ENCODE data around the gene SNX27. TPM values are rescaled to one million over a fixed set of nuclear protein-coding genes. Genes with fewer than 3 reads are reported as not detected.

The SNX27 gene
- 10.1 TPM for polyA plus RNA-seq (2013)

- H3K4me3 ChIP-seq (ENCODE audit: control insufficient read depth in 1 of 7, extremely low read depth in 1 of 7, insufficient read depth in 4 of 7, low read depth in 2 of 7, low read length in 6 of 7), result peak within 1 kb of the TSS; percentile 81 to 98 (median 91)
- peaks cover 0 to under 1% (median 0%) of the 10 kb centered on the region in 5 experiments for H3K27me3 ChIP-seq (replicated peaks in 2 of 5; ENCODE audit: control insufficient read depth in 4 of 5, insufficient read depth in 5 of 5, low read length in 4 of 5)
- H3K4me1 ChIP-seq (ENCODE audit: control extremely low read depth in 1 of 4, control insufficient read depth in 4 of 4, insufficient read depth in 4 of 4, low read length in 3 of 4), result peaks cover 0 to 17% (median 11%) of the 10 kb centered on the region in 4 experiments
- 0% methylated on average over 37 of the region's 79 CpGs for WGBS (ENCODE audit: insufficient coverage)
- no peaks in the 10 kb centered on the region for H3K9me3 ChIP-seq (ENCODE audit: control extremely low read depth in 1 of 5, control insufficient read depth in 4 of 5, insufficient read depth in 2 of 5, low read depth in 1 of 5, low read length in 4 of 5)
- peaks cover 0 to 9% (median 3%) of the 10 kb centered on the region in 4 experiments for H3K36me3 ChIP-seq (ENCODE audit: control insufficient read depth in 4 of 4, insufficient read depth in 4 of 4, low read length in 3 of 4)
- POLR2A ChIA-PET, result interaction anchor here (0.6 kb wide), 1 partner anchor 396 kb away, joined by 4 read pairs; no protein-coding TSS in a partner anchor
- CTCF ChIA-PET, result interaction anchor here (0.6 to 1.1 kb wide), 4 partner anchors 8 to 18 kb away, joined by 3 to 9 read pairs (median 4); no protein-coding TSS in a partner anchor
- peak; percentile 90 to 97 (median 94) for DNase-seq
- H3K27ac ChIP-seq (ENCODE audit: insufficient read depth in 1 of 2, low read depth in 1 of 2, low read length in 2 of 2, poor library complexity in 1 of 2, severe bottlenecking in 2 of 2), result peak within 1 kb of the TSS; percentile 75 to 86
These were observed at the start of gene SNX27 for GRCh38 chr1:151611832-151612500. Gene SNX27 (plus strand): TSS chr1:151612050. CDS start chr1:151612202, 152 bp downstream.

GRCh38 chr1:151562661-151563060 lies 49.2 kb upstream of the SNX27 start:
- POLR2A ChIA-PET, result interaction anchor here (1.0 kb wide), 1 partner anchor 26 kb away, joined by 5 read pairs; no protein-coding TSS in a partner anchor
- no peaks in the 10 kb centered on the region for H3K27me3 ChIP-seq (replicated peaks in 2 of 5; ENCODE audit: control insufficient read depth in 4 of 5, insufficient read depth in 5 of 5, low read length in 4 of 5)
- no peaks in the 10 kb centered on the region for H3K9me3 ChIP-seq (ENCODE audit: control extremely low read depth in 1 of 5, control insufficient read depth in 4 of 5, insufficient read depth in 2 of 5, low read depth in 1 of 5, low read length in 4 of 5)
- peaks cover 0 to 1% (median 0%) of the 10 kb centered on the region in 4 experiments for H3K36me3 ChIP-seq (ENCODE audit: control insufficient read depth in 4 of 4, insufficient read depth in 4 of 4, low read length in 3 of 4)
- peaks cover 0 to 4% (median 2%) of the 10 kb centered on the region in 4 experiments for H3K4me1 ChIP-seq (ENCODE audit: control extremely low read depth in 1 of 4, control insufficient read depth in 4 of 4, insufficient read depth in 4 of 4, low read length in 3 of 4)
- no peak for DNase-seq
- H3K4me3 ChIP-seq (ENCODE audit: control insufficient read depth in 1 of 7, extremely low read depth in 1 of 7, insufficient read depth in 4 of 7, low read depth in 2 of 7, low read length in 6 of 7), result no peak overlapping the region
- no CpG with 5 or more reads among the region's 1 CpG for WGBS (ENCODE audit: insufficient coverage)
- no peak overlapping the region for H3K27ac ChIP-seq (ENCODE audit: insufficient read depth in 1 of 2, low read depth in 1 of 2, low read length in 2 of 2, poor library complexity in 1 of 2, severe bottlenecking in 2 of 2)
- CTCF ChIA-PET, result interaction anchor here (0.6 to 0.9 kb wide), 2 partner anchors 26 to 30 kb away, joined by 3 read pairs; no protein-coding TSS in a partner anchor

- POLR2A ChIA-PET, result interaction anchor here (1.0 kb wide), 1 partner anchor 25 kb away, joined by 5 read pairs; no protein-coding TSS in a partner anchor
- no peaks in the 10 kb centered on the region for H3K9me3 ChIP-seq (ENCODE audit: control extremely low read depth in 1 of 5, control insufficient read depth in 4 of 5, insufficient read depth in 2 of 5, low read depth in 1 of 5, low read length in 4 of 5)
- no peak overlapping the region for H3K27ac ChIP-seq (ENCODE audit: insufficient read depth in 1 of 2, low read depth in 1 of 2, low read length in 2 of 2, poor library complexity in 1 of 2, severe bottlenecking in 2 of 2)
- H3K36me3 ChIP-seq (ENCODE audit: control insufficient read depth in 4 of 4, insufficient read depth in 4 of 4, low read length in 3 of 4), result peaks cover 0 to 1% (median 0%) of the 10 kb centered on the region in 4 experiments
- DNase-seq, result no peak
- CTCF ChIA-PET, result interaction anchor here (1.1 kb wide), 1 partner anchor 15 kb away, joined by 5 read pairs; no protein-coding TSS in a partner anchor
- H3K4me1 ChIP-seq (ENCODE audit: control extremely low read depth in 1 of 4, control insufficient read depth in 4 of 4, insufficient read depth in 4 of 4, low read length in 3 of 4), result peaks cover 0 to 4% (median 2%) of the 10 kb centered on the region in 4 experiments
- no peak overlapping the region for H3K4me3 ChIP-seq (ENCODE audit: control insufficient read depth in 1 of 7, extremely low read depth in 1 of 7, insufficient read depth in 4 of 7, low read depth in 2 of 7, low read length in 6 of 7)
- H3K27me3 ChIP-seq (replicated peaks in 2 of 5; ENCODE audit: control insufficient read depth in 4 of 5, insufficient read depth in 5 of 5, low read length in 4 of 5), result no peaks in the 10 kb centered on the region
- no CpG with 5 or more reads among the region's 2 CpGs for WGBS (ENCODE audit: insufficient coverage)
These were observed 48.5 kb upstream of the SNX27 start for GRCh38 chr1:151563376-151563775.

GRCh38 chr1:151565502-151566189 lies 46.2 kb upstream of the SNX27 start:
- H3K9me3 ChIP-seq (ENCODE audit: control extremely low read depth in 1 of 5, control insufficient read depth in 4 of 5, insufficient read depth in 2 of 5, low read depth in 1 of 5, low read length in 4 of 5), result no peaks in the 10 kb centered on the region
- H3K27ac ChIP-seq (ENCODE audit: insufficient read depth in 1 of 2, low read depth in 1 of 2, low read length in 2 of 2, poor library complexity in 1 of 2, severe bottlenecking in 2 of 2), result no peak overlapping the region
- no peaks in the 10 kb centered on the region for H3K4me1 ChIP-seq (ENCODE audit: control extremely low read depth in 1 of 4, control insufficient read depth in 4 of 4, insufficient read depth in 4 of 4, low read length in 3 of 4)
- ChIA-PET POLR2A (no interaction called here), CTCF (no interaction called here)
- no peak for DNase-seq
- no peaks in the 10 kb centered on the region for H3K27me3 ChIP-seq (replicated peaks in 2 of 5; ENCODE audit: control insufficient read depth in 4 of 5, insufficient read depth in 5 of 5, low read length in 4 of 5)
- peaks cover 0 to 1% (median 0%) of the 10 kb centered on the region in 4 experiments for H3K36me3 ChIP-seq (ENCODE audit: control insufficient read depth in 4 of 4, insufficient read depth in 4 of 4, low read length in 3 of 4)
- no peak overlapping the region for H3K4me3 ChIP-seq (ENCODE audit: control insufficient read depth in 1 of 7, extremely low read depth in 1 of 7, insufficient read depth in 4 of 7, low read depth in 2 of 7, low read length in 6 of 7)
- 83% methylated on average over 2 of the region's 5 CpGs for WGBS (ENCODE audit: insufficient coverage)

- no peaks in the 10 kb centered on the region for H3K27me3 ChIP-seq (replicated peaks in 2 of 5; ENCODE audit: control insufficient read depth in 4 of 5, insufficient read depth in 5 of 5, low read length in 4 of 5)
- DNase-seq, result no peak
- H3K4me1 ChIP-seq (ENCODE audit: control extremely low read depth in 1 of 4, control insufficient read depth in 4 of 4, insufficient read depth in 4 of 4, low read length in 3 of 4), result no peaks in the 10 kb centered on the region
- POLR2A ChIA-PET, result no interaction called here
- peaks cover 0 to 1% (median 0%) of the 10 kb centered on the region in 4 experiments for H3K36me3 ChIP-seq (ENCODE audit: control insufficient read depth in 4 of 4, insufficient read depth in 4 of 4, low read length in 3 of 4)
- CTCF ChIA-PET, result no interaction called here
- H3K27ac ChIP-seq (ENCODE audit: insufficient read depth in 1 of 2, low read depth in 1 of 2, low read length in 2 of 2, poor library complexity in 1 of 2, severe bottlenecking in 2 of 2), result no peak overlapping the region
- H3K9me3 ChIP-seq (ENCODE audit: control extremely low read depth in 1 of 5, control insufficient read depth in 4 of 5, insufficient read depth in 2 of 5, low read depth in 1 of 5, low read length in 4 of 5), result no peaks in the 10 kb centered on the region
- 90% methylated on average over 2 of the region's 3 CpGs for WGBS (ENCODE audit: insufficient coverage)
- no peak overlapping the region for H3K4me3 ChIP-seq (ENCODE audit: control insufficient read depth in 1 of 7, extremely low read depth in 1 of 7, insufficient read depth in 4 of 7, low read depth in 2 of 7, low read length in 6 of 7)
These were observed 43.2 kb upstream of the SNX27 start for GRCh38 chr1:151568626-151569088.

GRCh38 chr1:151570819-151571218 lies 41.0 kb upstream of the SNX27 start:
- Histone ChIP-seq H3K4me3 (ENCODE audit: control insufficient read depth in 1 of 7, extremely low read depth in 1 of 7, insufficient read depth in 4 of 7, low read depth in 2 of 7, low read length in 6 of 7) (no peak overlapping the region), H3K9me3 (ENCODE audit: control extremely low read depth in 1 of 5, control insufficient read depth in 4 of 5, insufficient read depth in 2 of 5, low read depth in 1 of 5, low read length in 4 of 5) (no peaks in the 10 kb centered on the region), H3K4me1 (ENCODE audit: control extremely low read depth in 1 of 4, control insufficient read depth in 4 of 4, insufficient read depth in 4 of 4, low read length in 3 of 4) (no peaks in the 10 kb centered on the region), H3K27ac (ENCODE audit: insufficient read depth in 1 of 2, low read depth in 1 of 2, low read length in 2 of 2, poor library complexity in 1 of 2, severe bottlenecking in 2 of 2) (no peak overlapping the region), H3K27me3 (replicated peaks in 2 of 5; ENCODE audit: control insufficient read depth in 4 of 5, insufficient read depth in 5 of 5, low read length in 4 of 5) (no peaks in the 10 kb centered on the region), H3K36me3 (ENCODE audit: control insufficient read depth in 4 of 4, insufficient read depth in 4 of 4, low read length in 3 of 4) (peaks cover 0 to 1% (median 0%) of the 10 kb centered on the region in 4 experiments)
- ChIA-PET CTCF (interaction anchor here (0.9 kb wide), 1 partner anchor 47 kb away, joined by 3 read pairs; no protein-coding TSS in a partner anchor), POLR2A (no interaction called here)
- DNase-seq, result no peak
- 100% methylated on average over 1 of the region's 1 CpG for WGBS (ENCODE audit: insufficient coverage)

Measured in common myeloid progenitor, CD34-positive (primary cell).